PFSK-1 (cell line): Measurements from ENCODE around the gene ATP1B3.

Experiments
- POLR2AphosphoS5 ChIP-seq: IDR thresholded peaks from 2 replicates; pipeline ENCODE4 v1.6.1; 2012; ENCODE audit warnings: low read depth, mild to moderate bottlenecking, control low read depth, low read length, moderate library complexity
- REST ChIP-seq, 2 experiments: IDR thresholded peaks; 2 replicates each; pipeline versions ENCODE4 v1.6.1 to v1.8.0; 2011 to 2012; ENCODE audit warnings: low read depth in 2 of 2, low read length in 2 of 2, control low read depth in 1 of 2, inconsistent platforms in 1 of 2, mild to moderate bottlenecking in 1 of 2, moderate library complexity in 1 of 2; ENCODE audit not compliant: insufficient read depth in 1 of 2
- SIN3A ChIP-seq: IDR thresholded peaks from 2 replicates; pipeline ENCODE4 v1.6.1; 2012; ENCODE audit warnings: mild to moderate bottlenecking, low read length, moderate library complexity, borderline replicate concordance; ENCODE audit not compliant: insufficient read depth
- TAF1 ChIP-seq: IDR thresholded peaks from 2 replicates; pipeline ENCODE4 v1.6.1; 2012; ENCODE audit warnings: low read length, control low read depth, borderline replicate concordance; ENCODE audit not compliant: insufficient read depth

GRCh38 chr3:141845407-141846049, 30.9 kb upstream of the ATP1B3 start:
- TF ChIP-seq POLR2AphosphoS5 = no peak
- TF ChIP-seq TAF1 = no peak
- TF ChIP-seq REST (IDR thresholded peaks at IDR 0.05; ENCODE audit: insufficient read depth in 1 of 2, low read depth in 2 of 2, low read length in 2 of 2) = no peak
- TF ChIP-seq SIN3A = no peak
